HEK293 (cell line): ENCODE data around the gene MAP4K5.

Source experiments
- ATF2 ChIP-seq: fragments of 450-650 bp; formaldehyde crosslinking; IDR thresholded peaks from 2 replicates; pipeline ENCODE4 v1.5.1; 2016; ENCODE audit warnings: missing biosample characterization, missing genetic modification characterization, low read depth
- HIC1 ChIP-seq: fragments of 450-650 bp; formaldehyde crosslinking; IDR thresholded peaks from 2 replicates; pipeline ENCODE4 v1.5.1; 2016; ENCODE audit warnings: missing biosample characterization, missing genetic modification characterization
- KLF16 ChIP-seq: fragments of 450-650 bp; formaldehyde crosslinking; IDR thresholded peaks from 2 replicates; pipeline ENCODE4 v1.5.1; 2017; ENCODE audit warnings: missing biosample characterization, missing genetic modification characterization
- KLF7 ChIP-seq: fragments of 450-650 bp; formaldehyde crosslinking; IDR thresholded peaks from 2 replicates; pipeline ENCODE4 v1.5.1; 2016; ENCODE audit warnings: missing biosample characterization, missing genetic modification characterization, borderline replicate concordance
- KLF8 ChIP-seq: fragments of 450-650 bp; formaldehyde crosslinking; IDR thresholded peaks from 2 replicates; pipeline ENCODE4 v1.5.1; 2016; ENCODE audit warnings: missing biosample characterization, missing genetic modification characterization
- MEIS1 ChIP-seq: sonication (generic); formaldehyde crosslinking; IDR thresholded peaks from 2 replicates; pipeline ENCODE4 v1.8.1; 2022; ENCODE audit warnings: missing genetic modification reagents, mild to moderate bottlenecking, borderline replicate concordance
- PATZ1 ChIP-seq: fragments of 450-650 bp; formaldehyde crosslinking; IDR thresholded peaks from 2 replicates; pipeline ENCODE4 v1.5.1; 2016; ENCODE audit warnings: missing biosample characterization, missing genetic modification characterization
- PRDM10 ChIP-seq: fragments of 450-650 bp; formaldehyde crosslinking; IDR thresholded peaks from 2 replicates; pipeline ENCODE4 v1.5.1; 2016; ENCODE audit warnings: missing biosample characterization, missing genetic modification characterization
- SP7 ChIP-seq: fragments of 450-650 bp; formaldehyde crosslinking; IDR thresholded peaks from 2 replicates; pipeline ENCODE4 v1.5.1; 2016; ENCODE audit warnings: missing biosample characterization, missing genetic modification characterization
- ZBTB17 ChIP-seq: fragments of 450-650 bp; formaldehyde crosslinking; IDR thresholded peaks from 2 replicates; pipeline ENCODE4 v1.5.1; 2016; ENCODE audit warnings: missing biosample characterization, missing genetic modification characterization
- ZBTB20 ChIP-seq: fragments of 450-650 bp; formaldehyde crosslinking; IDR thresholded peaks from 2 replicates; pipeline ENCODE4 v1.5.1; 2016; ENCODE audit warnings: missing biosample characterization, missing genetic modification characterization
- ZBTB44 ChIP-seq: fragments of 450-650 bp; IDR thresholded peaks from 2 replicates; pipeline ENCODE4 v1.5.1; 2018; ENCODE audit warnings: missing biosample characterization, mild to moderate bottlenecking, missing genetic modification characterization
- ZBTB6 ChIP-seq: fragments of 450-650 bp; formaldehyde crosslinking; IDR thresholded peaks from 2 replicates; pipeline ENCODE4 v1.5.1; 2017; ENCODE audit warnings: missing biosample characterization, missing genetic modification characterization
- ZFP37 ChIP-seq: fragments of 450-650 bp; formaldehyde crosslinking; IDR thresholded peaks from 2 replicates; pipeline ENCODE4 v1.5.1; 2016; ENCODE audit warnings: missing biosample characterization, missing genetic modification characterization
- ZNF302 ChIP-seq: fragments of 450-650 bp; formaldehyde crosslinking; IDR thresholded peaks from 2 replicates; pipeline ENCODE4 v1.5.1; 2016; ENCODE audit warnings: missing biosample characterization, missing genetic modification characterization, low read depth
- ZNF324 ChIP-seq: fragments of 450-650 bp; formaldehyde crosslinking; IDR thresholded peaks from 2 replicates; pipeline ENCODE4 v1.5.1; 2016; ENCODE audit warnings: missing biosample characterization, missing genetic modification characterization
- ZNF416 ChIP-seq: fragments of 450-650 bp; formaldehyde crosslinking; IDR thresholded peaks from 2 replicates; pipeline ENCODE4 v1.5.1; 2016; ENCODE audit warnings: missing biosample characterization, missing genetic modification characterization
- ZNF426 ChIP-seq: fragments of 450-650 bp; formaldehyde crosslinking; IDR thresholded peaks from 2 replicates; pipeline ENCODE4 v1.5.1; 2017; ENCODE audit warnings: missing biosample characterization, missing genetic modification characterization, mild to moderate bottlenecking, inconsistent platforms, moderate library complexity
- ZNF501 ChIP-seq: fragments of 450-650 bp; formaldehyde crosslinking; IDR thresholded peaks from 2 replicates; pipeline ENCODE4 v1.5.1; 2016; ENCODE audit warnings: missing biosample characterization, missing genetic modification characterization
- ZNF580 ChIP-seq: fragments of 450-650 bp; formaldehyde crosslinking; IDR thresholded peaks from 2 replicates; pipeline ENCODE4 v1.5.1; 2016; ENCODE audit warnings: missing biosample characterization, missing genetic modification characterization
- ZNF623 ChIP-seq: fragments of 450-650 bp; formaldehyde crosslinking; IDR thresholded peaks from 2 replicates; pipeline ENCODE4 v1.5.1; 2016; ENCODE audit warnings: missing biosample characterization, missing genetic modification characterization
- ZNF645 ChIP-seq: fragments of 450-650 bp; formaldehyde crosslinking; IDR thresholded peaks from 2 replicates; pipeline ENCODE4; 2016; ENCODE audit warnings: missing biosample characterization, missing genetic modification characterization
- ZNF664 ChIP-seq: fragments of 450-650 bp; formaldehyde crosslinking; IDR thresholded peaks from 2 replicates; pipeline ENCODE4 v1.5.1; 2016; ENCODE audit warnings: missing biosample characterization, missing genetic modification characterization
- ZNF670 ChIP-seq: fragments of 450-650 bp; formaldehyde crosslinking; IDR thresholded peaks from 2 replicates; pipeline ENCODE4 v1.5.1; 2016; ENCODE audit warnings: missing biosample characterization, missing genetic modification characterization, low read depth
- ZNF701 ChIP-seq: fragments of 450-650 bp; formaldehyde crosslinking; IDR thresholded peaks from 2 replicates; pipeline ENCODE4 v1.5.1; 2016; ENCODE audit warnings: missing biosample characterization, missing genetic modification characterization
- ZNF785 ChIP-seq: fragments of 450-650 bp; formaldehyde crosslinking; IDR thresholded peaks from 2 replicates; pipeline ENCODE4 v1.5.1; 2016; ENCODE audit warnings: missing biosample characterization, missing genetic modification characterization

Gene MAP4K5

GRCh38 chr14:50532502-50533240 is at the start of gene MAP4K5 (continued):
- TF ChIP-seq ZBTB44 (tag by site-specific recombination) (no peak), ZBTB6 (peak; percentile 23; the same call in 1 of the 2 replicates), ZNF302 (tag by site-specific recombination) (no peak), PRDM10 (tag by site-specific recombination) (peak; percentile 48; the same call in 1 of the 2 replicates), ATF2 (tag by site-specific recombination) (no peak), KLF8 (tag by site-specific recombination) (peak; percentile 62; the same call in 1 of the 2 replicates), ZNF664 (tag by site-specific recombination) (no peak), ZNF501 (peak; percentile 62), HIC1 (tag by site-specific recombination) (peak; percentile 48; the same call in 1 of the 2 replicates), ZNF670 (no peak), KLF7 (tag by site-specific recombination) (peak; percentile 68; the same call in 1 of the 2 replicates), ZFP37 (peak; percentile 77), ZNF580 (tag by site-specific recombination) (no peak), ZNF645 (tag by site-specific recombination) (no peak), ZNF416 (tag by site-specific recombination) (no peak), ZNF324 (tag by site-specific recombination) (no peak), PATZ1 (tag by site-specific recombination) (peak; percentile 59), MEIS1 (CRISPR knock-in tag) (no peak), ZNF623 (tag by site-specific recombination) (no peak), ZBTB20 (no peak), ZBTB17 (tag by site-specific recombination) (peak; percentile 49), KLF16 (tag by site-specific recombination) (peak; percentile 89), ZNF701 (tag by site-specific recombination) (no peak), ZNF785 (tag by site-specific recombination) (no peak), SP7 (tag by site-specific recombination) (peak; percentile 45; the same call in 1 of the 2 replicates), ZNF426 (tag by site-specific recombination) (no peak)
